Smooth muscle cell (in vitro differentiated cells): Measurements from ENCODE around the gene DOCK4. TPM values are rescaled to one million over a fixed set of nuclear protein-coding genes. Genes with fewer than 3 reads are reported as not detected.

ENCODE experiments used
- DNase-seq: peaks from one replicate; lab custom pipeline; 2025; ENCODE audit not compliant: unreplicated experiment; lab: John Stamatoyannopoulos, UW
- H2AFZ ChIP-seq: fragments of 200-600 bp; sonication (generic); 2 replicates; pipeline ENCODE4 v1.6.0; 2016; ENCODE audit warnings: antibody characterized with exemption, low read depth, mild to moderate bottlenecking
- H3F3A ChIP-seq: fragments of 200-600 bp; sonication (generic); 2 replicates; pipeline ENCODE4 v1.6.0; 2017; ENCODE audit warnings: antibody characterized with exemption, low read depth
- H3K27ac ChIP-seq: fragments of 200-600 bp; sonication (generic); 2 replicates; pipeline ENCODE4 v1.5.1; 2016; ENCODE audit warnings: low read depth, mild to moderate bottlenecking
- H3K27me3 ChIP-seq: fragments of 200-600 bp; sonication (generic); 2 replicates; pipeline ENCODE4 v1.6.1; 2016; ENCODE audit warnings: low read depth, mild to moderate bottlenecking
- H3K36me3 ChIP-seq: fragments of 200-600 bp; sonication (generic); 2 replicates; pipeline ENCODE4 v1.5.1; 2016; ENCODE audit warnings: low read depth
- H3K4me1 ChIP-seq: fragments of 200-600 bp; sonication (generic); 2 replicates; pipeline ENCODE4 v1.5.1; 2016; ENCODE audit warnings: low read depth
- H3K4me2 ChIP-seq: fragments of 200-600 bp; sonication (generic); 2 replicates; pipeline ENCODE4 v1.6.0; 2016; ENCODE audit warnings: mild to moderate bottlenecking
- H3K4me3 ChIP-seq: fragments of 200-600 bp; sonication (generic); 2 replicates; pipeline ENCODE4 v1.5.1; 2016; ENCODE audit warnings: mild to moderate bottlenecking
- H3K79me2 ChIP-seq: fragments of 200-600 bp; sonication (generic); 2 replicates; pipeline ENCODE4 v1.6.0; 2016; ENCODE audit warnings: low read depth, mild to moderate bottlenecking
- H3K9ac ChIP-seq: fragments of 200-600 bp; sonication (generic); 2 replicates; pipeline ENCODE4 v1.6.0; 2016; ENCODE audit warnings: low read depth
- H3K9me3 ChIP-seq: fragments of 200-600 bp; sonication (generic); replicated peaks from 2 replicates; pipeline ENCODE4 v1.5.1; 2016; ENCODE audit warnings: low read depth
- H4K20me1 ChIP-seq: fragments of 200-600 bp; sonication (generic); 2 replicates; pipeline ENCODE4 v1.6.0; 2016; ENCODE audit warnings: low read depth
- WGBS: methylation state at CpG from one replicate; pipeline ENCODE4 v1.1.7; 2016; ENCODE audit warnings: low lambda C conversion rate; 5-methylcytosine and 5-hydroxymethylcytosine counted together
- polyA plus RNA-seq: library from polyadenylated mRNA; unstranded; fragments of >200 nt; fragmentation: Nextera tagmentation; extraction: Ambion mirVana; gene quantifications from 2 replicates; pipeline ENCODE4 v1.2.1, GENCODE V29; 2016
- total RNA-seq: library from RNA; depleted of rRNA; stranded (reverse); fragments of >200 nt; gene quantifications from 2 replicates; pipeline ENCODE4 v1.2.3, GENCODE V29; 2014
- TF ChIP-seq, protein P1 (sequence below): fragments of 200-600 bp; sonication (generic); IDR thresholded peaks from 2 replicates; pipeline ENCODE4 v1.5.1; 2017; ENCODE audit warnings: borderline replicate concordance, mild to moderate bottlenecking, antibody characterized with exemption; ENCODE audit not compliant: insufficient read depth, poor library complexity, severe bottlenecking

DOCK4 gene
- total and polyA plus RNA-seq, 2 experiments from 2014 or later = 7.4 to 20.5 TPM

DNA sequence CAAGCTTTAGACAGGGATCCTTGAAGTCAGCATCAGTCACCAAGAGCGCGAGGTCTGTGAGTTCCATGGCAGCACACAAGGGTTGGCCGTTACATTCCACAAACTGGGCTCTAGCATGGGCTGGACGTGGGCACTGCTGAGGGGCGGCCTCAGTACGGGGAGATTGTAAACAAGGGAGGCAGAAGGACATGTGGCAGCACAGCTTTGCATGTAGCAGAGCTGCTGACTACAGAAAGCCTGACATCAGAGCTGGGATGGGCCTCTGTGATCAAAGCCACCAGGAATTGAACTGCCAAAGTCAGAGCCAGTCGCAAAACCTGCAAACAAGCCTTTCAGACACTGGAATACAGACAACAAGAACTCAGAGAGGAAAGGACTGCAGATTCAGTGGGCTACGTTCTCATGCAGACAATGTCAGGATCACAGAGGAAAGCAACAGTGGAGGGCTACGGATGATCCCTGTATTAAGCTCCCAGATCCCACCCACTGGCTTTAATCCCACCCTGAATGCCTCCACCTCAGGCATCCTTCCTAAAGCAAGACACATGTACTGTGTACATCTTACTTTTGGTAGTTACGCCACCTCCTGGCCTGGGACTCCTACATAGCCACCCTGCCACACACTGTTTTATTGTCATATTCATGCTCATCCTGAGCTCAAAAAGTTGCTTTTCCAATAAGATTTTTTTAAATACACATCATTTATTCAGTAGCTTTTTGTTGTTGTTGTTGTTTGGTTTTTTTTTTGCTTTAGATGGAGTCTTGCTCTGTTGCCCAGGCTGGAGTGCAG lies 352.8 kb downstream of the DOCK4 start:
- H2AFZ ChIP-seq = no peak overlapping the region
- H3K79me2 ChIP-seq = no peaks in the 10 kb centered on the region
- no peak overlapping the region for H3K4me3 ChIP-seq
- no peaks in the 10 kb centered on the region for H3F3A ChIP-seq
- no peaks in the 10 kb centered on the region for H3K27me3 ChIP-seq
- no peak overlapping the region for H3K27ac ChIP-seq
- WGBS = 70% methylated on average over 10 of the region's 10 CpGs
- H4K20me1 ChIP-seq = no peaks in the 10 kb centered on the region
- H3K36me3 ChIP-seq = no peaks in the 10 kb centered on the region
- no peak for DNase-seq
- no peaks in the 10 kb centered on the region for H3K9me3 ChIP-seq
- TF ChIP-seq, protein P1, sequence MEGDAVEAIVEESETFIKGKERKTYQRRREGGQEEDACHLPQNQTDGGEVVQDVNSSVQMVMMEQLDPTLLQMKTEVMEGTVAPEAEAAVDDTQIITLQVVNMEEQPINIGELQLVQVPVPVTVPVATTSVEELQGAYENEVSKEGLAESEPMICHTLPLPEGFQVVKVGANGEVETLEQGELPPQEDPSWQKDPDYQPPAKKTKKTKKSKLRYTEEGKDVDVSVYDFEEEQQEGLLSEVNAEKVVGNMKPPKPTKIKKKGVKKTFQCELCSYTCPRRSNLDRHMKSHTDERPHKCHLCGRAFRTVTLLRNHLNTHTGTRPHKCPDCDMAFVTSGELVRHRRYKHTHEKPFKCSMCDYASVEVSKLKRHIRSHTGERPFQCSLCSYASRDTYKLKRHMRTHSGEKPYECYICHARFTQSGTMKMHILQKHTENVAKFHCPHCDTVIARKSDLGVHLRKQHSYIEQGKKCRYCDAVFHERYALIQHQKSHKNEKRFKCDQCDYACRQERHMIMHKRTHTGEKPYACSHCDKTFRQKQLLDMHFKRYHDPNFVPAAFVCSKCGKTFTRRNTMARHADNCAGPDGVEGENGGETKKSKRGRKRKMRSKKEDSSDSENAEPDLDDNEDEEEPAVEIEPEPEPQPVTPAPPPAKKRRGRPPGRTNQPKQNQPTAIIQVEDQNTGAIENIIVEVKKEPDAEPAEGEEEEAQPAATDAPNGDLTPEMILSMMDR = no peak
- no peaks in the 10 kb centered on the region for H3K4me1 ChIP-seq
- no peak overlapping the region for H3K4me2 ChIP-seq
- no peak overlapping the region for H3K9ac ChIP-seq

DNA sequence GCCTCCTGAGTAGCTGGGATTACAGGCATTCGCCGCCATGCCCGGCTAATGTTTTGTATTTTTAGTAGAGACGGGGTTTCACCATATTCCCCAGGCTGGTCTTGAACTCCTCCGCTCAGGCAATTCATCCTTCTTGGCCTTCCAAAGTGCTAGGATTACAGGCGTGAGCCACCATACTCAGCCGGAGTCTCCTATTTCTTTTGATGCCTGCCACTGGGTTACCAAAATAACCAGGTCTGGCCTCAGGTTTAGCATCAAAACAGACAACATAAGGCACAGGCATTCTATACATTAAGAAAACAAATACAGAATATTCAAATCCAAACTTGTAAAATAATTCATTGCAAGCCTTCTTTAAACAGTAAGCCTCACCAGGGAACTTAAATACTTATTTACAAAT lies 354.1 kb downstream of the DOCK4 start:
- H3K27me3 ChIP-seq = no peaks in the 10 kb centered on the region
- DNase-seq = no peak
- no peak overlapping the region for H3K4me3 ChIP-seq
- no peak overlapping the region for H3K27ac ChIP-seq
- TF ChIP-seq, protein P1 = no peak
- H3F3A ChIP-seq = no peaks in the 10 kb centered on the region
- H3K79me2 ChIP-seq = no peaks in the 10 kb centered on the region
- WGBS = 95% methylated on average over 7 of the region's 7 CpGs
- H4K20me1 ChIP-seq = no peaks in the 10 kb centered on the region
- H2AFZ ChIP-seq = no peak overlapping the region
- H3K4me2 ChIP-seq = no peak overlapping the region
- H3K36me3 ChIP-seq = peaks cover 3% of the 10 kb centered on the region
- H3K9ac ChIP-seq = no peak overlapping the region
- no peaks in the 10 kb centered on the region for H3K9me3 ChIP-seq
- no peaks in the 10 kb centered on the region for H3K4me1 ChIP-seq

DNA sequence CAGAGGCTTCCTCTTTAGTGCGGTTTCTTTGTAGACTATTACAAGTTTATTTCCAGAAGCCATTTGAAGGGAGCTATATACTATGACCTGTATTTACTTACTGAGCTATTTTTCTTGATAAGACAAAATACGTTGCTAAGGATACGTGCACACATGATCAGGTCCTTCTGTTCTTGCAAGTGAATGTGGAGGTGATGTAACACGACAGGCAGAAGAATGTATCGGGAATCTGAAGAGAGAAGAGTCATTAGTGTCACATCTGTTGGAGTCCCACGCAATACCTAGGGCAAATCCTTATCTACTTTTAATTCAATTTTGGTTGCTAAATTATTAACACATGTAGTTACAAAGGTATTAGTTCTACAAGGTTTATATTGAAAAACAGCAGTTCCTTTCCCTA lies 359.3 kb downstream of the DOCK4 start:
- 95% methylated on average over 6 of the region's 6 CpGs for WGBS
- Histone ChIP-seq H3K27ac (no peak overlapping the region), H3K36me3 (peaks cover 3% of the 10 kb centered on the region)

More for the DNA sequence above, 359.3 kb downstream of the DOCK4 start:
- Histone ChIP-seq H3K9ac (no peak overlapping the region), H3K4me3 (no peak overlapping the region), H2AFZ (no peak overlapping the region), H3K4me1 (no peaks in the 10 kb centered on the region), H3F3A (no peaks in the 10 kb centered on the region), H3K27me3 (no peaks in the 10 kb centered on the region), H3K79me2 (no peaks in the 10 kb centered on the region), H3K9me3 (no peaks in the 10 kb centered on the region), H4K20me1 (no peaks in the 10 kb centered on the region), H3K4me2 (no peak overlapping the region)
- DNase-seq = no peak
- TF ChIP-seq, protein P1 = no peak
